Non-pigmented ciliary epithelial cell (primary cell): ENCODE data around the gene TPSD1.
"Not testable (repeated sequence)": the region's sequence is repeated elsewhere in the genome, so short reads cannot be mapped to it uniquely, and the experiment has no call there.

Experiments used
- DNase-seq: peaks from one replicate; pipeline ENCODE4 v3.0.0-alpha.2; 2010; ENCODE audit warnings: low read depth

TPSD1 gene

GRCh38 chr16:1282324-1282973 lies 26.6 kb downstream of the TPSD1 start:
- DNase-seq = no peak

- DNase-seq = no peak
These were observed 27.4 kb downstream of the TPSD1 start for GRCh38 chr16:1283296-1283695.

GRCh38 chr16:1283996-1284616 lies 28.2 kb downstream of the TPSD1 start:
- DNase-seq = no peak

- no peak for DNase-seq
These were observed 30.0 kb downstream of the TPSD1 start for GRCh38 chr16:1285669-1286512.

- no peak for DNase-seq
These were observed 30.7 kb downstream of the TPSD1 start for GRCh38 chr16:1286513-1287094.

GRCh38 chr16:1287982-1288670 lies 32.3 kb downstream of the TPSD1 start:
- no peak for DNase-seq

GRCh38 chr16:1288813-1289476 lies 33.1 kb downstream of the TPSD1 start:
- DNase-seq = no peak

GRCh38 chr16:1289477-1289866 lies 33.6 kb downstream of the TPSD1 start:
- no peak for DNase-seq

- DNase-seq = no peak
These were observed 34.2 kb downstream of the TPSD1 start for GRCh38 chr16:1290063-1290501.

- DNase-seq = no peak
These were observed 35.1 kb downstream of the TPSD1 start for GRCh38 chr16:1290860-1291575.

- no peak for DNase-seq
These were observed 35.7 kb downstream of the TPSD1 start for GRCh38 chr16:1291576-1291974.

- not testable (repeated sequence) for DNase-seq
These were observed 36.3 kb downstream of the TPSD1 start for GRCh38 chr16:1292208-1292607.

GRCh38 chr16:1292808-1293207 lies 36.9 kb downstream of the TPSD1 start:
- DNase-seq = not testable (repeated sequence)

- DNase-seq = no peak
These were observed 38.2 kb downstream of the TPSD1 start for GRCh38 chr16:1293921-1294656.

GRCh38 chr16:1295465-1295864 lies 39.6 kb downstream of the TPSD1 start:
- no peak for DNase-seq

- not testable (repeated sequence) for DNase-seq
These were observed 40.8 kb downstream of the TPSD1 start for GRCh38 chr16:1296688-1297017.

GRCh38 chr16:1297018-1297696 lies 41.3 kb downstream of the TPSD1 start:
- DNase-seq = no peak

- DNase-seq = no peak
These were observed 42.5 kb downstream of the TPSD1 start for GRCh38 chr16:1298406-1298805.

- no peak for DNase-seq
These were observed 43.4 kb downstream of the TPSD1 start for GRCh38 chr16:1299012-1299867.
